Endothelial cell of umbilical vein (primary cell): ENCODE measurements around the gene UBR3. TPM values are rescaled to one million over a fixed set of nuclear protein-coding genes. Genes with fewer than 3 reads are reported as not detected.

Source experiments
- BruUV-seq: library from RNA; stranded (reverse); fragments of 400-500 nt; replicated peaks from 2 replicates; lab custom pipeline; 2021; lab: Mats Ljungman, UMichigan
- CTCF ChIA-PET: fragments of 300-600, 350-600 bp; sonication (Branson Sonifier 250); formaldehyde crosslinking; loops from one replicate; lab custom pipeline; 2021; ENCODE audit warnings: antibody characterized with exemption, inconsistent platforms; lab: Charles Lee
- POLR2A ChIA-PET: fragments of 300-600, 350-600 bp; sonication (Branson Sonifier 250); formaldehyde crosslinking; loops from one replicate; lab custom pipeline; 2021; ENCODE audit warnings: antibody characterized with exemption, inconsistent platforms; lab: Charles Lee
- DNase-seq: peaks from one replicate; pipeline ENCODE4 v3.0.0-alpha.2; 2011; ENCODE audit warnings: low read depth, low spot score
- FAIRE-seq: peaks from 2 replicates; lab custom pipeline; 2011; peaks lifted over from hg19 to GRCh38; lab: Jason Lieb, UNC
- H2AFZ ChIP-seq: 2 replicates; pipeline ENCODE4 v1.6.0; 2012; ENCODE audit warnings: low read depth, low read length, control low read depth, inconsistent platforms
- H3K27ac ChIP-seq: 2 replicates; pipeline ENCODE4 v1.5.1; 2011; ENCODE audit warnings: low read depth, mild to moderate bottlenecking, control low read depth, low read length, moderate library complexity; ENCODE audit not compliant: insufficient read depth
- H3K27me3 ChIP-seq, 2 experiments: 2 replicates each; pipeline versions ENCODE4 v1.6.0 to v1.6.1; 2011; ENCODE audit warnings: low read length in 2 of 2, mixed read lengths in 1 of 2; ENCODE audit not compliant: control insufficient read depth in 2 of 2, insufficient read depth in 2 of 2
- H3K36me3 ChIP-seq, 2 experiments: 2 replicates in 1 of 2; 3 replicates in 1 of 2; pipeline ENCODE4 v1.5.1; 2011; ENCODE audit warnings: low read length in 2 of 2, mild to moderate bottlenecking in 1 of 2, moderate library complexity in 1 of 2; ENCODE audit not compliant: control insufficient read depth in 2 of 2, insufficient read depth in 2 of 2; ENCODE audit errors: extremely low read depth in 1 of 2
- H3K4me1 ChIP-seq: 3 replicates; pipeline ENCODE4 v1.5.1; 2011; ENCODE audit warnings: mild to moderate bottlenecking, low read length; ENCODE audit not compliant: control insufficient read depth, insufficient read depth; ENCODE audit errors: extremely low read depth
- H3K4me2 ChIP-seq: 2 replicates; pipeline ENCODE4 v1.6.1; 2011; ENCODE audit warnings: low read length, control low read depth, mixed read lengths; ENCODE audit not compliant: insufficient read depth
- H3K4me3 ChIP-seq, 3 experiments: fragments of 200-600 bp in 1 of 3; sonication (generic), shearing (Covaris generic) in 1 of 3; replicated peaks in 1 of 3; 2 replicates each; pipeline ENCODE4 v1.5.1; 2011 to 2016; ENCODE audit warnings: control low read depth in 3 of 3, low read length in 3 of 3, mild to moderate bottlenecking in 2 of 3, inconsistent platforms in 1 of 3, low read depth in 1 of 3, moderate library complexity in 1 of 3; ENCODE audit not compliant: insufficient read depth in 1 of 3
- H3K79me2 ChIP-seq: 2 replicates; pipeline ENCODE4 v1.6.0; 2012; ENCODE audit warnings: low read length, inconsistent platforms; ENCODE audit not compliant: control insufficient read depth, insufficient read depth
- H3K9ac ChIP-seq: replicated peaks from 2 replicates; pipeline ENCODE3; 2011; ENCODE audit warnings: low read length, control low read depth; ENCODE audit not compliant: insufficient read depth; ENCODE audit errors: extremely low read depth
- H3K9me1 ChIP-seq: replicated peaks from 3 replicates; pipeline ENCODE4 v1.6.0; 2011; ENCODE audit warnings: mild to moderate bottlenecking, low read length; ENCODE audit not compliant: control insufficient read depth, insufficient read depth; ENCODE audit errors: extremely low read depth
- H3K9me3 ChIP-seq: replicated peaks from 2 replicates; pipeline ENCODE4 v1.5.1; 2012; ENCODE audit warnings: low read length, inconsistent platforms; ENCODE audit not compliant: control insufficient read depth, insufficient read depth
- H4K20me1 ChIP-seq: replicated peaks from 2 replicates; pipeline ENCODE3; 2011; ENCODE audit warnings: mild to moderate bottlenecking, low read length; ENCODE audit not compliant: control insufficient read depth, insufficient read depth; ENCODE audit errors: extremely low read depth
- CTCF ChIP-seq, 2 donors: IDR thresholded peaks; 1 replicate in 1 of 2; 2 replicates in 1 of 2; pipeline ENCODE4 v1.5.1; 2011; ENCODE audit warnings: low read length in 2 of 2, mild to moderate bottlenecking in 2 of 2, moderate library complexity in 2 of 2, control low read depth in 1 of 2, inconsistent platforms in 1 of 2, low read depth in 1 of 2; ENCODE audit not compliant: insufficient read depth in 1 of 2; ENCODE audit errors: extremely low read depth in 1 of 2
- EZH2 ChIP-seq: IDR thresholded peaks from 2 replicates; pipeline ENCODE4 v1.6.1; 2012; ENCODE audit warnings: borderline replicate concordance, low read depth, mild to moderate bottlenecking, moderate library complexity, low read length, inconsistent platforms; ENCODE audit not compliant: severe bottlenecking
- FOS ChIP-seq: IDR thresholded peaks from 2 replicates; pipeline ENCODE4 v1.6.1; 2011; ENCODE audit warnings: mild to moderate bottlenecking, low read length, moderate library complexity, borderline replicate concordance; ENCODE audit not compliant: insufficient read depth
- GATA2 ChIP-seq: IDR thresholded peaks from 2 replicates; pipeline ENCODE4 v1.7.0; 2011; ENCODE audit warnings: low read depth, mild to moderate bottlenecking, moderate library complexity, mixed read lengths, low read length; ENCODE audit not compliant: insufficient read length, insufficient read depth
- JUN ChIP-seq: IDR thresholded peaks from 2 replicates; pipeline ENCODE4 v1.6.1; 2011; ENCODE audit warnings: borderline replicate concordance, low read depth; ENCODE audit not compliant: insufficient read length, insufficient read depth
- MAX ChIP-seq: IDR thresholded peaks from 2 replicates; pipeline ENCODE4 v1.6.1; 2011; ENCODE audit not compliant: insufficient read depth, insufficient read length
- MYC ChIP-seq: IDR thresholded peaks from one replicate; pipeline ENCODE4 v1.6.1; 2011; ENCODE audit warnings: mild to moderate bottlenecking, low read depth, low read length
- POLR2A ChIP-seq: IDR thresholded peaks from 2 replicates; pipeline ENCODE4 v1.6.1; 2012; ENCODE audit warnings: low read depth, mild to moderate bottlenecking, control low read depth, low read length
- POLR2AphosphoS5 ChIP-seq: IDR thresholded peaks from 2 replicates; pipeline ENCODE4 v1.6.1; 2012; ENCODE audit warnings: low read depth, mild to moderate bottlenecking, control low read depth, low read length, moderate library complexity; ENCODE audit not compliant: insufficient read depth
- dilution Hi-C: fragments of 300-500 bp; cut with MboI; formaldehyde crosslinking; loops from one replicate; pipeline ENCODE4 v1.15.0; 2019; ENCODE audit warnings: low sequenced_read_pairs; ENCODE audit not compliant: extremely low pct_ligation_motif_present
- intact Hi-C: fragments of 100-400 bp; cut with micrococcal nuclease; formaldehyde crosslinking; loops from one replicate; pipeline ENCODE4 v1.10.0; 2022
- polyA plus RNA-seq, 4 experiments: library from polyadenylated mRNA; depleted of rRNA in 3 of 4; stranded (reverse) in 3 of 4; unstranded in 1 of 4; fragments of >200 nt; gene quantifications; 2 replicates each; pipeline versions ENCODE4 v1.2.1 to v1.2.3, GENCODE V29; 2011 to 2012; ENCODE audit warnings: missing spikeins in 1 of 4
- total RNA-seq: library from RNA; stranded (reverse); gene quantifications from 2 replicates; pipeline ENCODE4 v1.2.3, GENCODE V29; 2021

UBR3 gene
- total and polyA plus RNA-seq, 2 donors (not counting 3 experiments of a cell fraction or from before 2014, with no cell fraction given): 5.3 to 27.5 TPM

GRCh38 chr2:170009209-170009608 is 182.0 kb downstream of the UBR3 start:
- Histone ChIP-seq H3K9me1 (no peaks in the 10 kb centered on the region), H3K27ac (no peak overlapping the region), H3K36me3 (peaks cover 0 to 2% of the 10 kb centered on the region in 2 experiments), H2AFZ (no peak overlapping the region), H3K27me3 (no peaks in the 10 kb centered on the region), H3K4me2 (no peak overlapping the region), H4K20me1 (no peaks in the 10 kb centered on the region), H3K79me2 (no peaks in the 10 kb centered on the region), H3K4me1 (no peaks in the 10 kb centered on the region), H3K9me3 (no peaks in the 10 kb centered on the region), H3K4me3 (no peak overlapping the region), H3K9ac (no peak overlapping the region)
- DNase-seq: no peak
- ChIA-PET POLR2A (no interaction called here), CTCF (interaction anchor here (1.0 kb wide), 1 partner anchor 10 kb away, joined by 3 read pairs; no protein-coding TSS in a partner anchor)
- TF ChIP-seq MYC (no peak), GATA2 (no peak), POLR2AphosphoS5 (no peak), JUN (no peak), EZH2 (no peak), POLR2A (no peak), FOS (no peak), MAX (no peak), CTCF (IDR thresholded peaks at IDR 0.05; ENCODE audit: extremely low read depth in 1 of 2, insufficient read depth in 1 of 2, low read depth in 1 of 2, low read length in 2 of 2) (no peak)
- BruUV-seq: no TSS peak
- intact Hi-C loops (no loop called here), dilution Hi-C loops (no loop called here)
- FAIRE-seq: no peak
